Activated CD8-positive, alpha-beta memory T cell treated with anti-CD3 and anti-CD28 coated beads for 1 hour (primary cell): ENCODE data around the gene P2RX1.

Experiments used
- DNase-seq, 2 donors: peaks; one replicate each; pipeline ENCODE4 v3.0.0-alpha.2; 2020; ENCODE audit warnings: low read depth in 1 of 2; ENCODE audit errors: extremely low read depth in 1 of 2

The P2RX1 gene

DNA sequence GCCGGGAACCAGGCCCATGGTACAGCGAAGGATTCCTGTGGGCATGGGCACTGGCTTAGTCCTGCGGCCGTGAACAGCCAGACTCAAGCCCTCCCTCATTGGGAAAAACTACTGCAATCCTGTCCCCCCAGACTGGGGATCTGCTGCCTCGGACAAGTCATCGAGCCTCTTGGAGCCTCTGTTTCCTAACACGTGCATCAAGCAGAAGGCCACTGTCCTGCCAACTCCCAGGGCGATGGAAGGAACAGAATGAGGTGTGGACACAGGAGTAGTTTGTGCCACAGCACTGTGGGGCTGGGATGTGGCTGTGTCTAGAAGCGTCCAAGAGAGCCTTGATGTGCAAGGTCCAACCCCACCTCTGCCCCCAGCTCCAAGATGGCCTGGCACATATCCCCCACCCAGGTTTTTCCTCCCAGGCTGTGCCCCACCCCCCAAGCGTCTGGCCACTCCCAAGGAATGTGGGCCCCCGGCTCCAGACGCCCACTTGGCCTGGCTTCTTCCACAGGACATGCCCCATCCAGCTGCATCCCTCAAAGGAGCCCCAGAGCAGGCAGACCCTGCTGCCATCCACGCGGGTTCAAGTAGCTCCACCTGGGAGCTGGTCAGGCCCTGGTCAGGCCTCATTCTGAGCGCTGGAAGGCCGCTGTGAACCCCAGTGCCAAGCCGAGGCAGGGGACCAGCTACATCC is 26.8 kb downstream of the P2RX1 start:
- no peak for DNase-seq

DNA sequence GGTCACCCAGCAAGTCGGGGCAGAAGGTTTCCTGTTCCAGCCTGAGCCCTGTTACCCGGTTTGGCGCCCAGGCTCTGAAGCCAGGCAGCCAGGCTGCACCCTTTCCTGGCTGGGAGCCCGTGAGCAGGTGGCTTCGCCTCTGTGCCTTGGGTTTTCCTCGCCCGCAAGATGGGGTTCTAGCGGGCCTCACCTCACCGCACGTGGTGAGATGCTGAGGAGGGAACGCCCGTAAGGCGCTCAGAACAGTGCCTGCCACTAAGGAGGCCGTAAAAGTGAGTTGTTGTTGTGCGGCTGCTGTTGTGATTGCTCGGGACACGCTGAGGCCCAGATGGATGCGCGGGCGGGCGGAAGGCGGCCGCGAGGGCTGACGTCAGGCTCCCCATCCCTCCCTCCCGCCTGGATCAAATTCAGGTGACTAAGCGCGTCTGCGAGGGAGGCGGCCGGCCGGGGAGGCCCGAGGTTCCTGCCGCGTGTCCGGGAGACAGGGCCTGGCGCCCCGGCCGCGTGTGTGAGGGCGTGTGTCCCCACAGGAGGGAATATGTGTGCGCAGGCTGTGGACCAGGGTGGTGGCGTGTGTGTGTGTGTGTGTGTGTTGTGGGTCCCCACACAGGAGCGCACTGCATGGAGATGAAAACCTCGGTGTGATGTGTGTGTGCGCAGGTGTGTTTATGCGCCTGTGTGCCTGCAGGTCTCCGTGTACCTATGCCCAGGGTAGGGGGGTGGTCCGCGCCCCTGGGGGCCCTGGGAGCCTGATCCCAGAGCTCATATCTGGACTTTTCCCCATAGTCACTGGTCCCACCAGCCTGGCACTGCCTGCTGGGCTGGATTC is 27.7 kb downstream of the P2RX1 start:
- no peak for DNase-seq

DNA sequence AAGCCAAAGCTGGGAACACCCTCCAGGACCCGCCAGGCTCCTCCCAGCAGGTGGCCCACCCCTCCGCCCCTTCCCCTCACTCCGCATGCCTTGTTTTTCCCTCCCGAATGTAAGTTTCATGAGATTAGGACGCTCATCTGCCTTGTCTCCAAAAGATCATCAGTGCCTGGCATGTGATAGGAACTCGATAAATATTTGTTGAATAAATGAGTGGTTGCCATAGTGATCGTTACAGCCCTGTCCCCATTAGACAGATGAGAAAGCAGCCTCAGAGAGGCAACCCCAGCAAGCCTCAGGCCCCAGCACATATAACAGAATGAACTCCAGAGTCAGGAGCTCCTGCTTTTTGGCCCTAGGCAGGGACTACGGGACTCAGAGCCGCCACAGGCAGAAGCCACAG is 28.5 kb downstream of the P2RX1 start:
- DNase-seq: no peak

DNA sequence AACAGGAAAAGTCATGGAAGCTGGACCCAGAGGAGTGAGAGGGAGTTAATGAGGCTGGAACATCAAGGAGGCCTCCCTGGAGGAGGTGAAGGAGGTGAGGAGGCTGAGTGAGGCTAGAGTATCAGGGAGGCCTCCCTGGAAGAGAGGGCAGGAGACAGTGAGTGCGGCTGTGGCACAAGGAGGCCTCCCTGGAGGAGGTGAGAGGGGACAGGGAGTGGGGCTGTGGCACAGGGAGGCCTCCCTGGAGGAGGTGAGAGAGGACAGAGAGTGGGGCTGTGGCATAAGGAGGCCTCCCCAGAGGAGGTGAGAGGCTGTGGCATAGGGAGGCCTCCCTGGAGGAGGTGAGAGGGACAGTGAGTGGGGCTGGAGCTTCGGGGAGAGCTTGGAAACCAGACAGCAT is 28.9 kb downstream of the P2RX1 start:
- DNase-seq: no peak

- no peak for DNase-seq
Observed at GRCh38 chr17:3886776-3887175, 29.5 kb downstream of the P2RX1 start.

DNA sequence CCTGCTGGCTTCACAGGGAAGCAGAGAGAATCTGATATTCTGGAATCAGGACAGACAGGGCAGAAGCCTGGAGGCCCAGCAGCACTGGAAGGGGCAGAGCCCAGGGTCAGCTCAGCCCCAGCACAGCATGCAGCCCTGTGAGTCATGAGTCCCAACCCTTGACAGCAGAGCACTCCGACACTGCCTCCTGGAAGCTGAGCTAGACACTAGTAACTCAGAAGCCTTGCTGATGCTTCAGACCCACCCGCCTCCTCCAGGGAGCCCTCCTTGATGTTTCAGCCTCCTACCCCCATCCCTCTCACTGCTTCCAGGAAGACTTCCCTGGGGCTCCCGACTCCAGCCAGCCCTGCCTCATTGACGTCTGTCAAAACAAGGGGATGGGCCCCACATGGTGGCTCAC is 30.3 kb downstream of the P2RX1 start:
- no peak for DNase-seq

DNA sequence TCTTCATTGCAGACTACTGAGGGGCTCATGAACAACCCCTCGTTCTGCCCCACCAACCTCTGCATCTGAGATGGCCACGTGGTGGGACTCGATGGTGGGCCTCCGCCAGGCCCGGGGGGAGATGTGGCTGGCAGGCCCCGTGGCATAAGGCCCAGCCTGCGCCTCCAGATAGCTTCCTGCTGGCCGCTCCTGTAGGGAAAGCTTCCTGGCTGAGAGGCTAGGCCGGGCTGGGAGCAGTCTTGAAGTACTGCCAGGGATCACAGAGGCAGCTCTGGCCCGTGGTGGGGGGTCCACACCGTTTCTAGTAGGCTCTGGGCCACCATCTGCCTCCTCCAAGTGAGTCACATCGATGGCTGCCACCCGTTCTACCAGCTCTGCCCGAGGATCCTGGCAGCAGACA is 31.0 kb downstream of the P2RX1 start:
- DNase-seq: no peak

- DNase-seq: no peak
Observed at GRCh38 chr17:3884188-3884587, 32.1 kb downstream of the P2RX1 start.

GRCh38 chr17:3882276-3882675 is 34.0 kb downstream of the P2RX1 start:
- DNase-seq: no peak

DNA sequence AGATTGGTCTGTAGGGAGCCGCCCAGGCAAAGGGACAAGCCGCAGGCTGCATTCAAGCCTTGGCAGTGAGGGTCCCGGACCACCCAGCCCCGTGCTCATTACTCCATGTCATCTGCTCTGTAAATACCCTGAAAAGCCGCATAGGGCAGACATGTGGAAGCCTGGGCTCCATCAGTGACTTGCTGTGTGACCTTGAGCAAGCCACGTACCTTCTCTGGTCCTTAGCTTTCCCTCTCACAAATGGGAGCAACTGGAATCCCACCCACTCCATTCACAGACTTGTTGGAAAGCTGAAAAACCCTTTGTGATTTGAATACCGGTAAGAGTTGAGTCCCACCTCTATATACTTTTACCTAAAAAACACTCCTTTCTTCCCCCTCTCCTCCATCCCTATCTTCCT is 35.3 kb downstream of the P2RX1 start:
- no peak for DNase-seq

DNA sequence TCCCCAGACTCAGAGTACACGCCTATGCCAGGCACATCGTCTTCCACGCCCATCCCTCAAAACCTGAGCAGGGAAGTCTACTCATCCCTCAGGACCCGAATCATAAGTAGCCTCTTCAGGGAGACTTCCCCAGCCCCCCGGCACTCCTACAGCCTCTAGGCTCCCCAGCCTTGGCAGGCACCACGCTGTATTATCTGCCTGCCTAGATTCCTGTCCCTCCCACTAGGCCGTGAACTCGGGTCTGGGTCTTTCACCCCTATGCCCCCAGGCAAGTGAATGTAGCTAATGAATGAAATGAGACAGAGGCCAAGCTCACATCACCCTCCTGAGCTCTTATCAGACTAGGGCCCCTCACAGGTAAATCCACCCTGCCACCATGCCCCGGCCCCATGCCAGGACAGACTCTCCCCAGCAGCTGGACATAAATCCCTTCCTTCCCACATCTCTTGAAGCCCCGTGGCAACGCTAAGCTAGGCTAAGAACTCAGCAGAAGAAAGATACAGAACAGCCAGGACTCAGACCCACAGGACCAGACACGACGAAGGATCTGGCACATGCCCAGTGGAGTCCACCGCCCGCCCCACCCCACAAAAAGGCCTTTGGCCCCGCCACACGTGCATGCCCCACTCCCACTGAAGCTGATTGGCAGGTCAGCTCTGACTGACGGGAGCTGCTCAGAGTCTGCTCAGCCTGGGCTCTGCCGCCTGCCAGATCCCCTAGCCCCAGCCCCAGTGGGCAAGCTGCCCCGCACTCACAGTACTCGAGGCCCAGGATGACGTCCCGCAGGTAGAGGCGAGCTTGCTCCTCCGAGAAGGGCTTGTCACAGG is 36.5 kb downstream of the P2RX1 start:
- DNase-seq: no peak

DNA sequence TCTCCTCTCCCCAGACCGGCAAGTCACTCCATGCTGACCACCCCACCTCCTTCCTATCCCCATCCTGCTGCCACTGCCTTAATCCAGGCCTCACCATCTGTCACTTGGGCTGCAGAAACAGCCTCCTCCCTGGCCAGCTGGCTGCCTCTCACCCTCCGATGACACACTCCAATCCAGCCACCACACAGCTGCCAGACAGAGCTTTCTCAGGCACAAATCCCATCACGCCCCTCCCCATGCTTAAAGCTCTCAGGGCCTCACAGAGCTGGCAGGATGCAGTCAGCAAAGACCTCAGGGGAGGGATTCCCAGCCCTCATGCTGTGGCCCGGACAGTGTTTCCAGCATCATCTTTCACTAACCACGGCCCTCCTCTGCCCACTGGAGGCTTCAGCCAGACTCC is 37.1 kb downstream of the P2RX1 start:
- DNase-seq: no peak

- DNase-seq: no peak
Observed at GRCh38 chr17:3877220-3877619, 39.0 kb downstream of the P2RX1 start.

GRCh38 chr17:3875317-3875716 is 40.9 kb downstream of the P2RX1 start:
- no peak for DNase-seq

DNA sequence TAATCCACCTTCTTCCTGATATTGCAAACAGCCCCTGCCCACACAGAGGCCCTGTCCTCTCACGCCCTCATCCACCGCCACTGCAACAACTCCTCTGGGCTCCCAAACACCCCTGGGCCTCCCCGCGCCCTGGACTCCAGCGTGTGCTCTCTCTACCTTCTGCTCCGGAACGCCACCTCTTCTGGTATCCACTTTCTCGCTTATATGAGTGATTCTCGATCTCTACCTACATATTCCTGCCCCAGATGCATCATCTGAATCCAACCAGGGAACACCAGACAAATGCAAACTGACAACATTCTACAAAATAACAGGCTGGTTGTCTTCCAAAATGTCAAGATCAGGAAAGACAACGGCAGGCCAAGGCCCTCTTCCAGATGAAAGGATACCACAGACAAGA is 42.4 kb downstream of the P2RX1 start:
- DNase-seq: no peak

GRCh38 chr17:3870871-3871306 is 45.4 kb downstream of the P2RX1 start:
- no peak for DNase-seq

DNA sequence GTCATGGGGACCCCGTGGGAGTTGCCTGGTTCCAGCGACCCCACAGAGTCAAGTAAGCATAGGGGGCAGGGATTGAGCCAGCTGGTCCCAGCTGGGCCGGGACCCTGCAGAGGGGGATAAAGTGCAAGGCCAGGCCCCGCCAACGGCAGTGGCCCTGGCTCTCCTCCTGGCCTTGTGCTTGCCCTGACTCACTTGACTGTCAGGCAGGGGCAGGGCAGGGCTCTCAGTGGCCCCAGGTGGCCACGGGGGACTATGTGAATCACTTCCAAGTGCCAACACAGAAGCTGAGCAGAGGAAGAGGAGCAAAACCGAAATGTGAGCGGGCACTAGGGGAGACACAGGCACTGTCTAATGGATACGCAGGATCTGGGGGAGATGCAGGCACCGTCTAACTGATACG is 48.7 kb downstream of the P2RX1 start:
- no peak for DNase-seq

- no peak for DNase-seq
Observed at GRCh38 chr17:3867106-3867505, 49.2 kb downstream of the P2RX1 start.

DNA sequence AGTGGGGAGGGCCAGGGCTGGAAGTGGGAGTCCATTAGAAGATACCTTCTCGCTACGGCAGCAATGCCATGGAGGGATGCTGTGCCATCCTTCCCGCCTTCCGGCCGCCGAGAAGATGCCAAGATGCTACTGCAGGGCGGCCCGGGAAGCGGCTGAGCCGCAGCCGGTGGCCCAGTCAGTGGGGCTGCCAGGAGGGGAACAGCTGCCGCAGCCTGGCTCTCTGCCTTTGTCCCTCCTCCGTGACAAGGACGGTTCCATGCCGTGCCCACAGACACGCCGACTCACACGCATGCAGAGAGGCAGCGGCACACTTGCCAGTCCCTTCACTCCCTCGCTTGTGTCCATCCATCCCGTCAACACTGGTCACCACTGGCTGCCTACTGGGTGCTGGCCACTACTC is 50.0 kb downstream of the P2RX1 start:
- DNase-seq: no peak

- no peak for DNase-seq
Observed at GRCh38 chr17:3865176-3865575, 51.1 kb downstream of the P2RX1 start.

DNA sequence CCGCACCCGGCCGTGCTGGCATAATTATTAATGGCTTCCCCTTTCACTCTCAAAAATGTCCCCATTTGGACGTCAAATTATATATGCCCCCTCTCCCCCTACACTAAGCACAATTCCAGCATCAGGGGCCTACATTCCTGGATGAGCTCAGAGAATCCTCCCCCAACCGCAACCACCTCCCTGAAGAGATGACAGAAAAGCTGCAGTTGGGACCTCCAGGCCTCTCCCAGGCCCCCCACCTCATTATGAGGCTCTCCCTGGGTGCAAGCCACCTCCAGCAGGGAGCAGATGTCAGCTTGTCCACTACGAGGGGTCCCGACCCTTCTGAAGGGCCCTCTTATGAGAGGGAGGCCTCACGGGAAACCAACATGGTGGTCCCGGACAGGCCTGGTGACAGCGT is 51.7 kb downstream of the P2RX1 start:
- DNase-seq: no peak
